Uterus (tissue), 2 donors: ENCODE results near the gene RTF2.

Source experiments
- POLR2A ChIP-seq, 2 donors: fragments of 450-650 bp; IDR thresholded peaks; one replicate each; pipeline ENCODE4 v1.6.1; 2016; ENCODE audit warnings: antibody characterized with exemption in 2 of 2, mild to moderate bottlenecking in 1 of 2, moderate library complexity in 1 of 2
- TF ChIP-seq, protein P1 (sequence below), 4 experiments: fragments of 200-600 bp in 2 of 4; fragments of 450-650 bp in 2 of 4; sonication (generic) in 2 of 4; IDR thresholded peaks; one replicate each; pipeline ENCODE4 v1.5.1; 2016 to 2019; ENCODE audit warnings: antibody characterized with exemption in 4 of 4, mild to moderate bottlenecking in 2 of 4, moderate library complexity in 1 of 4

DNA sequence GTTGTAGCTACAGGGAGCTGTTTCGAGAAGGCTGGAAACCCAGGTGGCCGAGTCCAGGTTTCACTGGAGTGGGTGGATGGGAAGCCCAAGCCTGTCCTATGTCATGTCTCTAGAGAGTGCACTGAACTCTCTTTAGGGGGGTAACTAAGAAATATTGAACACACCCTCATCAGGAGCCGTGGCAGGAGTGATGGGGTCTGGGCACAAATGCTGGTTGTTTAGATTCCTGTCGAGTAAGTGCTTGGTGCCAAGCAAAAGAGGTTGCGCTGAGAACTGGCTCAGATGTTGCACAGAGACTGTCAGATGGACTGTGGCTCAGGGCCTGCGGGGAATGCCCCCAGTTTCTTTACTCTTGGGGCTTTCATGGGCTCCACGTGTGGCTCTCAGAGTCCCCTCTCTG lies 48.8 kb downstream of the RTF2 start:
- TF ChIP-seq, protein P1, sequence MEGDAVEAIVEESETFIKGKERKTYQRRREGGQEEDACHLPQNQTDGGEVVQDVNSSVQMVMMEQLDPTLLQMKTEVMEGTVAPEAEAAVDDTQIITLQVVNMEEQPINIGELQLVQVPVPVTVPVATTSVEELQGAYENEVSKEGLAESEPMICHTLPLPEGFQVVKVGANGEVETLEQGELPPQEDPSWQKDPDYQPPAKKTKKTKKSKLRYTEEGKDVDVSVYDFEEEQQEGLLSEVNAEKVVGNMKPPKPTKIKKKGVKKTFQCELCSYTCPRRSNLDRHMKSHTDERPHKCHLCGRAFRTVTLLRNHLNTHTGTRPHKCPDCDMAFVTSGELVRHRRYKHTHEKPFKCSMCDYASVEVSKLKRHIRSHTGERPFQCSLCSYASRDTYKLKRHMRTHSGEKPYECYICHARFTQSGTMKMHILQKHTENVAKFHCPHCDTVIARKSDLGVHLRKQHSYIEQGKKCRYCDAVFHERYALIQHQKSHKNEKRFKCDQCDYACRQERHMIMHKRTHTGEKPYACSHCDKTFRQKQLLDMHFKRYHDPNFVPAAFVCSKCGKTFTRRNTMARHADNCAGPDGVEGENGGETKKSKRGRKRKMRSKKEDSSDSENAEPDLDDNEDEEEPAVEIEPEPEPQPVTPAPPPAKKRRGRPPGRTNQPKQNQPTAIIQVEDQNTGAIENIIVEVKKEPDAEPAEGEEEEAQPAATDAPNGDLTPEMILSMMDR (IDR thresholded peaks at IDR 0.05) = no peak
- TF ChIP-seq POLR2A (IDR thresholded peaks at IDR 0.05) = no peak
